ENCODE data around the gene KCNJ10. TPM values are rescaled to one million over a fixed set of nuclear protein-coding genes. Genes with fewer than 3 reads are reported as not detected.

KCNJ10 gene
- total and polyA plus RNA-seq, 2 of the 13 experiments (the other 11 are each of a cell fraction or from before 2014, with no cell fraction given): 4.4 to 10.3 TPM

GRCh38 chr1:160045653-160046052 is 24.3 kb downstream of the KCNJ10 start:
- POLR2A ChIA-PET: interaction anchor here (0.6 to 2.2 kb wide), 11 partner anchors 8 to 240 kb away, joined by 3 to 14 read pairs (median 8); partner anchors contain the start of genes DCAF8, IGSF8, KCNJ10 and PIGM
- H3K4me3 ChIP-seq (replicated peaks in 1 of 3; ENCODE audit: insufficient read depth in 1 of 3, low read depth in 2 of 3, low read length in 3 of 3): no peak overlapping the region
- 4% methylated on average over 2 of the region's 2 CpGs for WGBS (ENCODE audit: low lambda C conversion rate)
- FAIRE-seq (peak; percentile 78), ATAC-seq (peak; percentile 27; the same call in 2 of the 3 replicates), DNase-seq (ENCODE audit: low spot score) (peak; percentile 91)
- H3K4me2 ChIP-seq (ENCODE audit: low read depth, low read length): peak overlapping the region; percentile 78
- H3K9me3 ChIP-seq (ENCODE audit: low read length): no peaks in the 10 kb centered on the region
- peaks cover 5 to 13% of the 10 kb centered on the region in 2 experiments; a peak in 4 of 5 replicates for H3K36me3 ChIP-seq (replicated peaks in 1 of 2; ENCODE audit: control insufficient read depth in 1 of 2, insufficient read depth in 2 of 2, low read length in 2 of 2)
- no peak overlapping the region for H2AFZ ChIP-seq (ENCODE audit: low read length)
- H3K79me2 ChIP-seq (ENCODE audit: insufficient read depth, low read length): no peaks in the 10 kb centered on the region
- intact Hi-C loops (cut with micrococcal nuclease; ENCODE audit: unreplicated experiment) (loop anchor here (1.0 kb wide), 1 partner anchor 33 kb away; no protein-coding TSS in a partner anchor), in situ Hi-C loops (cut with HindIII; ENCODE audit: extremely low pct_ligation_motif_present, low pct_unique_long_range_greater_than_20kb) (loop anchor here (5.0 kb wide), 1 partner anchor 37 kb away; the partner anchor contains the start of gene KCNJ9)
- CTCF ChIA-PET (ENCODE audit: low intra/inter-chr PET ratio, low total read pairs): interaction anchor here (4.4 kb wide), 1 partner anchor 33 kb away, joined by 29 read pairs; no protein-coding TSS in a partner anchor
- H3K27me3 ChIP-seq (ENCODE audit: control insufficient read depth in 1 of 2, insufficient read depth in 2 of 2, low read length in 2 of 2): no peaks in the 10 kb centered on the region
- no TSS peak for BruUV-seq (replicated peaks)
- H3K9ac ChIP-seq (ENCODE audit: insufficient read depth, low read depth, low read length): peak overlapping the region; percentile 56; the same call in 1 of the 2 replicates
- peaks cover 70% of the 10 kb centered on the region for H3K4me1 ChIP-seq (ENCODE audit: insufficient read depth, low read length)
- H3K27ac ChIP-seq (ENCODE audit: extremely low read length, insufficient read depth, low read length): peak overlapping the region; percentile 64
- no peaks in the 10 kb centered on the region for H4K20me1 ChIP-seq (ENCODE audit: insufficient read depth, low read length)
- TF ChIP-seq PBX2 (CRISPR knock-in tag; IDR thresholded peaks at IDR 0.05) (no peak), SMYD3 (CRISPR knock-in tag; IDR thresholded peaks at IDR 0.05) (no peak), USF2 (IDR thresholded peaks at IDR 0.05; ENCODE audit: low read depth, low read length) (peak; percentile 88), USF2 (CRISPR knock-in tag; IDR thresholded peaks at IDR 0.05; ENCODE audit: borderline replicate concordance) (no peak), GFI1 (CRISPR knock-in tag; IDR thresholded peaks at IDR 0.05; ENCODE audit: borderline replicate concordance) (peak; percentile 37; the same call in 1 of the 2 replicates), ZNF276 (CRISPR knock-in tag; IDR thresholded peaks at IDR 0.05; ENCODE audit: low read depth) (no peak), RBFOX2 (IDR thresholded peaks at IDR 0.05; ENCODE audit: low read depth, low read length) (0 out of 2 replicates have a peak, but pooled peaks have one; percentile 28), ISL2 (CRISPR knock-in tag; IDR thresholded peaks at IDR 0.05) (0 out of 2 replicates have a peak, but pooled peaks have one; percentile 16), BCL6 (CRISPR knock-in tag; IDR thresholded peaks at IDR 0.05) (peak; percentile 42; the same call in 1 of the 2 replicates), TBL1XR1 (IDR thresholded peaks at IDR 0.05; ENCODE audit: borderline replicate concordance, low read length, partially characterized antibody) (no peak), ZNF710 (CRISPR knock-in tag; IDR thresholded peaks at IDR 0.05; ENCODE audit: borderline replicate concordance) (peak; percentile 88), NCOR1 (IDR thresholded peaks at IDR 0.05; ENCODE audit: borderline replicate concordance, low read length) (0 out of 2 replicates have a peak, but pooled peaks have one; percentile 39), ARID3A (IDR thresholded peaks at IDR 0.05; ENCODE audit: low read depth, low read length) (0 out of 2 replicates have a peak, but pooled peaks have one; percentile 43), NFYB (CRISPR knock-in tag; IDR thresholded peaks at IDR 0.05) (no peak)

Data from HepG2 (cell line).